Gastrocnemius medialis (tissue), 4 donors: Measurements from ENCODE around the gene PRG3.

ENCODE experiments used
- CTCF ChIP-seq, 5 experiments: fragments of 450-650 bp in 3 of 5; fragments of 200-600 bp in 2 of 5; sonication (generic) in 2 of 5; IDR thresholded peaks in 4 of 5; conservative IDR thresholded peaks in 1 of 5; 1 replicate in 4 of 5; 2 replicates in 1 of 5; pipeline ENCODE4 v1.5.1; 2016 to 2019; ENCODE audit warnings: antibody characterized with exemption in 5 of 5, mild to moderate bottlenecking in 3 of 5, moderate library complexity in 3 of 5
- POLR2A ChIP-seq, 2 donors: fragments of 450-650 bp; IDR thresholded peaks; one replicate each; pipeline ENCODE4 v1.6.1; 2017; ENCODE audit warnings: antibody characterized with exemption in 2 of 2, mild to moderate bottlenecking in 2 of 2, moderate library complexity in 2 of 2

GRCh38 chr11:57345555-57346211 is 35.3 kb downstream of the PRG3 start:
- TF ChIP-seq POLR2A (IDR thresholded peaks at IDR 0.05) (no peak), CTCF (IDR thresholded peaks at IDR 0.05 in 4 of 5, conservative IDR thresholded peaks at IDR 0.05 in 1 of 5) (peak; percentile 37 to 90 (median 68))
